HG03045 (cell line): ENCODE data around the gene MICAL2.

Experiments used
- ATAC-seq: cut with Tn5 transposase; IDR thresholded peaks from one replicate; pipeline ENCODE4 v1.9.1; 2021; ENCODE audit warnings: mild to moderate bottlenecking, moderate library complexity; ENCODE audit not compliant: unreplicated experiment

Gene MICAL2

DNA sequence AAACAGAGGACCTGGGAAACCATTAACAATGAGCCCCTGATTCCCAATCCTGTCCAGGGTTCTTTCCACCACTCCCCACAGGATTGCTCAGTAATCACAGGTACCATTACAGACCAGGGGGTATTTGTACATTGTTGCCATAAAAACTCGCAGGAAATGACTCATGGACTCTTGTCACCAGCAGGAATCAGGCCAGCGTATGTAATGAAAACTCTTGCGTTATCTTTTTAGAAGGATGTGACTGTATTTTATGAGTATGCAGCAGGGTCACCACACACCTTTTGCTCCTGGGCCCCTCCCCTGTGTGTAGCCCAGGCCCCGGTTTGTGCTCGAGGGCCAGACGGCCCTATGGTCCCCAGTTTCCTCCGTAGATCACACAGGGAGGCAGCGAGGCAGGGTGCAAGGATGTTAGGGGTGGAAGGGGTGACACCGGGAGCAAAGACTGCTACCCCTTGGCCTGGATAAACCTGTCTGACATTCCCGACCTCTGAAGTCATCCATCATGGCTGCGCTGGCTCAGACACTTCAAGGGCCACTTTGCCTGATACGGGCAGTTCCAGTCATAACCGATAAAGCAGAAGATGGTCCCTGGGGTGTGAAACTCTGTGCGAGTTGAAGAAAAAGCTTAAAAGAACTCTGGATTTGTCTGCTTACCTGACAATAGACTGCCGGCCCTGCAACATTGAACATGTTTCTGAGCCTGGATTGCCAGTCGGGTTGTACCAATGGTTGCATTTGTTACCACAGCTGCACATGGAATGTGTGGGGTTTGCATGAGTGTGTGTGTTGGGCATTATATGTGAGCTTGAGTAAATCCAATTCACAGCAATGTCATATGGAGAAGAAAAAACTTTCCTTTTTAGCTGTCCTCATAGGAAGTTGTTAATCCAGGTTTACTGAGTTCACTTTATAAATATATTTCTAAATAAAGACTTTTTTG is 56.9 kb downstream of the MICAL2 start:
- no peak for ATAC-seq

- ATAC-seq: no peak
Observed at GRCh38 chr11:12168114-12168513, 57.7 kb downstream of the MICAL2 start.

DNA sequence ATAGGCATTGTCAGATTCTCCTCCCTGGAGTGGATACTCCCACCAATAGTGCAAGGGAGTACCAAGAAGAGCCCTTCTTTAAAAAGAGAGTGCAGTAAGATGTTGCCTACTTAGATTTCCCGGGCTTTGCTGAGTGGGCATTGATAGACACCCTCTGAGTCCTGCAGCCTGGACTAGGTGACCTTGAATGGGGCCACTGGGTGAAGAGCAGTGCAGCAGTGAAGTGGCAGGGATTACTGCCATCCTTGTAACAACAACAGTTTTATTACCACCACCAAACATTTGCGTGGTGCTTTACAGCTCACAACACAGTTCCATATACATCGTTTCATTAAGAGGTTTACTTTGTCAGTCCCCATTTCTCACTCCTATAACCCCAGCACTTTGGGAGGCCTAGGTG is 59.4 kb downstream of the MICAL2 start:
- ATAC-seq: no peak

GRCh38 chr11:12170501-12170900 is 60.1 kb downstream of the MICAL2 start:
- no peak for ATAC-seq

DNA sequence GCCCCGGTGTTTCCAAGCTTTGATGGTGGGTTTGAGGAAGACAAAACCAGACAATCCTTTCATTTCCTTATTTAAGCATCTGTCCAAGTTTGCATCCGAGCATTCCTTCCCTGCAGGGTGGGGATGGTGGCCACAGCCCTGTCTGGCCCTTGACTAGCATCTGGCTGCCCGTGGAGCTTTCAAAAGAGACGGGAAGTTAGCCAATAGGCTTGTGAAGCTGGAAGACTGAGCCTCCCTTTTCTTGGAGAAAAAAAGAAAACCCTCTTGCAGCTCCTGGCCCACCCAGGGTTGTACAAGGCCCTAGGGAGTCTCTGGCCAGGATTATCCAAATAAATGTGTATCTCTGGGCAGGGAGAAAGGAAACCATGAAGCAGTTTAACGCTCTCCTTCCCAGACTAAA is 60.6 kb downstream of the MICAL2 start:
- ATAC-seq: no peak

- no peak for ATAC-seq
Observed at GRCh38 chr11:12171921-12172320, 61.5 kb downstream of the MICAL2 start.

- no peak for ATAC-seq
Observed at GRCh38 chr11:12172493-12173013, 62.2 kb downstream of the MICAL2 start.

DNA sequence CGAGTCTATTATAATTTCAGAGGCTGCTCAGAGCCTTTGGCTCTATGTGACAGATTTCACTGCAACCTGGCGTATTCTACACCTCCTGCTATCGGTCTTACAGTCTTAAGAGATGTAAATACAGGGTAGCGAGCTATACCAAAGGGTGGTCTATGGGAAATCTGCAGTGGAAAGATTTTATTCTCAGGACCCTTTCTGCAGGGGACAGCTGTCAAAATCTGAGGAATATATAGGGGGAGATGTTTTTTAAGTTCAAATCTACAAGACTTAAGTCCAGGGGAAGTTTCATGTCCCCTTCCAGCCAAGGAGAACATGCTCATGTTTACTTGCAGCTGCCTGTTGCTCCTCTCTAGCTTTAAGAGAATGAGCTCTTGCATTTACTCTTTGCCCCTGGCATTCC is 62.7 kb downstream of the MICAL2 start:
- no peak for ATAC-seq

DNA sequence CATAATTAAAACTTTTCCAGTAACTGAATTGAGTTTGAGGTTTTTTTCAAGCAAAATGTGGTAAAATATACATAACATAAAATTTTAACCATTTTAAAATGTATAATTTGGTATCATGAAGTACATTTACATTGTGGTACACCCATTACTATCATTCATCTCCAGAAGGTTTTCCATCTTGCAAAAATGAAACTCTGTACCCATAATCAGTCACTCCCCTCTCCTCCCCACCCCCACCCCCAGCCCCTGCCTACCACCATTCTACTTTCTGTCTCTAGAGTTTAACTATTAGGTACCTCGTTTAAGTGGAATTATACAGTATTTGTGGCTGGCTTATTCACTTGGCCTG is 63.7 kb downstream of the MICAL2 start:
- no peak for ATAC-seq

DNA sequence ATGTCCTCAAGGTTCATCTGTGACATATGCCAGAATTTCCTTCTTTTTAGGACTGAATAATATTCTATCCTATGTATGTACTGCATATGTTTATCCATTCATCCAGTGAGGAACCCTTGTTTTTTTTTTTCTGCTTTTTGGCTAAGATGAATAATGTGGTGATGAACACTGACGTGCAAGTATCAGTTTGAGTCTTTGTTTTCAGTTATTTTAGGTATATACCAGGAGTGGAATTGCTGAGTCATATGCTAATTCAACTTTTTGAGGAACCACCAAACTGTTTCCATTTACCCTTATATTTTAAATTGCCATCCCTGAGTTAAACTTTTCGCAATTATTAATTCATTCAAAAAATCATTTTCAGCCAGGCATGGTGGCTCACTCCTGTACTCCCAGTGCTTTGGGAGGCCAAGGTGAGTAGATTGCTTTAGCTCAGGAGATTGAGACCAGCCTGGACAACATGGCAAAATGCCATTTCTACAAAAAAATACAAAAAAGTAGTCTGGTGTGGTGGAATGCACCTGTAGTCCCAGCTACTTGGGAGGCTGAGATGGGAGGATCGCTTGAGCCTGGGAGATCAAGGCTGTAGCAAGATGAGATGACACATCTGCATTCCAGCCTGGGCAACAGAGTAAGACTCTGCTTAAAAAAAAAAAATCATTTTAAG is 64.2 kb downstream of the MICAL2 start:
- no peak for ATAC-seq

GRCh38 chr11:12175694-12176241 is 65.4 kb downstream of the MICAL2 start:
- ATAC-seq: no peak

- no peak for ATAC-seq
Observed at GRCh38 chr11:12176410-12176809, 66.0 kb downstream of the MICAL2 start.

DNA sequence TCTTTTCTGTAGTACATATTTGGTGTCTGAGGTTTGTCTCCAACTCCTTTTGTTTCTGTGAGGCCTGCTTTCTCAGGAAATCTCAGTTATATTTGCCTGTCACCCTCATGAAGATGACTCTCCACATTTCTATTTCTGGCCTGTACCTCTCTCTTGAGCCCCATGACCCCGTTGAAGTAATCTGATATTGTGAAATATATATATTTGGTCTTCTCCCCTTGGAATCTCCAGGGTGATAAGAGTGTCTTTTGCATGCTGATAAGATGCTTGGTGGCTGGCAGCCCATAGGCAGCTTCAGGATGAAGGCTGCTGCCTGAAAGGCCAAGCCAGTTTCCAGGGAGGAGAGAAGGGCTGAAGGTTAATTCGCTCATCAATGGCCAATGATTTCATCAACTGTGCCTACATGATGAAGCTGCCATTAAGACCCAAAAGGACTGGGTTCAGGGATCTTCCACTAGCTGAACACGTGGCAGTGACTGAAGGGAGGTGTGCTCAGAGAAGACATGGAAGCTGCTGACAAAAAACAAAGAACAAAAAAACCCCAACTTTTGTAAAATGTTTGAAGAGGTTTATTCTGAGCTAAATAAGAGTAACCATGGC is 67.4 kb downstream of the MICAL2 start:
- ATAC-seq: no peak

- no peak for ATAC-seq
Observed at GRCh38 chr11:12179019-12179418, 68.6 kb downstream of the MICAL2 start.

GRCh38 chr11:12179531-12179930 is 69.1 kb downstream of the MICAL2 start:
- ATAC-seq: no peak

DNA sequence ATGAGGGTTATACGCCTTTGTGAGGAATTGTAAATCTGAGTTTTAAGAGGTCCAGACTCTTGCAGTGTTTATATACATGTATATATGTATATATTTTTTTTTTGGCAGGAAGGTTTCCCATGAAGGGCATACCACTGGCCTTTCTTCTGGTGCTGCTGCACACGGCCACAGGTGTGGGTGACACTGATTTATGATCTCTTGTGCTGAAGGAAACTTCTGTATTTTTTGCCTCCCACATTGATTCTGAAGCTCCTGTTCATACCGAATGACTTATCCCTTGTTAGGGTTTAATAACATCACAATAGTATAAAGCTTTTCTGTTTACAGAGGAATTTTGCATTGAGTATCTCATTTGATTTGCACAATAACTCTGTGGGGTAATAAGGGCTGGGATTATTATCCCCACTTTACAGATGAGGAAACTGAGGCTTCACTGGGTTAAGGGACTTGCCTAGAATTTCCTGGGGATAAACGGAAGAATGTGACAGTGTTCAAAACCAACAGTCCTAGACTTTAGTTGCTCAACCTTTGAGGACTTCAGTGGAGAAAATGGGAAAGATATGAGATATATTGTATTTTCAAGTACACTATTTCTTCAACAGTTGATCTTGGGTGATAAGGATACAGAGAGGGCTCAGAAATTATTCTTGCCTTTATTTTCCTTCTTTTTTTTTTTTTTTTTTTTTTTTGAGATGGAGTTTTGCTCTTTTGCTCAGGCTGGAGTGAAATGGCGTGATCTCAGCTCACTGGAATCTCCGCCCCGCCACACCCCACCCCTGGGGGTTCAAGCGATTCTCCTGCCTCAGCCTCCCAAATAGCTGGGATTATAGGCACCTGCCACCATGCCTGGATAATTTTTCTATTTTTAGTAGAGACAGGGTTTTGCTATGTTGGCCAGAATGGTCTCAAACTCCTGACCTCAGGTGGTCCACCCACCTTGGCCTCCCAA is 70.1 kb downstream of the MICAL2 start:
- no peak for ATAC-seq

GRCh38 chr11:12182302-12182675 is 71.9 kb downstream of the MICAL2 start:
- ATAC-seq: no peak

DNA sequence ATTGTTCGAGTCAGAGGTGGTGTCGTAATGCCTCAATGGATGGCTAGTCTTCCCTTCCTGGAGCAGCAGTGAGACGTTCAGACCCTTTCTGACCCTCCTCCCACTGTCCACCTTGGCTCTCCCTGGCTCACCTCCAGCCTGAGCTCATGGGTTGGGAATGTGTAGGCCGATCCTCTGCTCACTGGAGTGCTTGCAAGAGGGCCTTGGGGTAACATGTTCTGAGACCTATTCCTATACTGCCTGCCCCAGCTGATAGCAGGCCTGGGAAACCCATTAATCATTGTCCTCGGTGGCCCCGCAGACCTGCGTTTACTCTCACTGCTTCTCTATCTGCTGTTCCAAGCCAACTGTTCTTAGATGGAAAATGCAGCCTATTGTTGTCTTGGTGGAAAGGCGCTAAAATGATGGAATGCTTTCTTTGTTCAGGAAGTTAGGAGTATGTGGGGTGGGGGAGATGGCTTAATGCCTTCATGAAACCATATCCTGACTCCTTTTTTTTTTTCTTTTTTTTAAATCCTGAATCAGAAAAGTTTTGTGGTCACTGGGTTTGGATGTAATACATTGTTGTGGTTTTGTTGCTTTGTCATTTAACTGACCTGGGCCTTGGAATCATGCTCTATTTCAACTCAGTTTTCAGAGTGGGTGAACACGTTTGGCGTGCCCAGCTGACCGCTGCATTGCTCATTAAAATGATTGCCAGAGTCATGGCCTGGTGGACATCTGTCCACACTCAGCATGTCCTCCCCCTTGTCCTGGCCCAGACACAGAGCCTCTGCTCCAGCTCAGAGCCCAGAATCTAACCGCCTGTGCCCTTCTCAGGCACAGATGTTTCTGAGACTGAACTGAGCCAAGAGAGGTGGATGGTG is 72.5 kb downstream of the MICAL2 start:
- ATAC-seq: no peak

DNA sequence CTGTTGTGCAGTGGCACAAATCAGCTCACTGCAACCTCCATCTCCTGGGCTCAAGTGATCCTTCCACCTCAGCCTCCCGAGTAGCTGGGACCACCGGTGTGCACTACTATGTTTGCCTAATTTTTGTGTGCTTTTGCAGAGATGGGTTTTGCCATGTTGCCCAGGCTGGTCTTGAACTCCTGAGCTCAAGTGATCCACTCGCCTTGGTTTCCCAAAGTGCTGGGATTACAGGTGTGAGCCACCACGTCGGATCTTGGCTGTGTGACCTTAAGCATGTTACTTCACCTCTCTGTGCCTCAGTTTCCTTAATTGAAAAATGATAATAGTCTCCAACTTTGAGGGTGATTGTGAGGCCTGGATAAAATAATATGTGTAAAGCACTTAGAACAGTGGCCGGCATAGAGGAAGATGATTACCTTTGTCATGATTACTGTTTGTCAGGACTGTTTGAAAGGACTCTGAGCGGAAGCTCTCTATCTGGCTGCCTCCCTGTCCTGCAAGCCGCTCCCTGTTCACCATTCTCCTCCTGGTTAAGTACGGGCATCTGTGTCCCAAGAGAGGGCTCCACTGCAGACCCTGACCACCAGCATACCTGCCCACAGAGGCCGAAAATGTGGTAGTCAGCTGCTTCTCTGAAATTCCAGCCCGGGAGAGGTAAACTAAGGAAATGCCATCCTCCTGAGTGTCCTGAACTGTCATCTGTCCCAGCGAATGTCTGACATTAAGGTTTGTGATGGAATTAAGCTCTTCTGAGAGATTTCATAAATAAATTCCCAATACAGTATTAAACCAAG is 73.6 kb downstream of the MICAL2 start:
- no peak for ATAC-seq
